Endothelial cell of umbilical vein (primary cell): ENCODE data around the gene UNC5C.

ENCODE experiments used
- CTCF ChIP-seq, 2 donors: IDR thresholded peaks; 1 replicate in 1 of 2; 2 replicates in 1 of 2; pipeline ENCODE4 v1.5.1; 2011; ENCODE audit warnings: low read length in 2 of 2, mild to moderate bottlenecking in 2 of 2, moderate library complexity in 2 of 2, control low read depth in 1 of 2, inconsistent platforms in 1 of 2, low read depth in 1 of 2; ENCODE audit not compliant: insufficient read depth in 1 of 2; ENCODE audit errors: extremely low read depth in 1 of 2
- EZH2 ChIP-seq: IDR thresholded peaks from 2 replicates; pipeline ENCODE4 v1.6.1; 2012; ENCODE audit warnings: borderline replicate concordance, low read depth, mild to moderate bottlenecking, moderate library complexity, low read length, inconsistent platforms; ENCODE audit not compliant: severe bottlenecking
- POLR2A ChIP-seq: IDR thresholded peaks from 2 replicates; pipeline ENCODE4 v1.6.1; 2012; ENCODE audit warnings: low read depth, mild to moderate bottlenecking, control low read depth, low read length
- POLR2AphosphoS5 ChIP-seq: IDR thresholded peaks from 2 replicates; pipeline ENCODE4 v1.6.1; 2012; ENCODE audit warnings: low read depth, mild to moderate bottlenecking, control low read depth, low read length, moderate library complexity; ENCODE audit not compliant: insufficient read depth

GRCh38 chr4:95159384-95159783 is 389.4 kb downstream of the UNC5C start:
- TF ChIP-seq POLR2A (no peak), POLR2AphosphoS5 (no peak), CTCF (IDR thresholded peaks at IDR 0.05; ENCODE audit: extremely low read depth in 1 of 2, insufficient read depth in 1 of 2, low read depth in 1 of 2, low read length in 2 of 2) (no peak), EZH2 (no peak)
